Activated CD8-positive, alpha-beta memory T cell treated with anti-CD3 and anti-CD28 coated beads for 24 hours (primary cell): ENCODE measurements around the gene EXT2.

Experiments
- DNase-seq: peaks from one replicate; pipeline ENCODE4 v3.0.0-alpha.2; 2020

Gene EXT2

DNA sequence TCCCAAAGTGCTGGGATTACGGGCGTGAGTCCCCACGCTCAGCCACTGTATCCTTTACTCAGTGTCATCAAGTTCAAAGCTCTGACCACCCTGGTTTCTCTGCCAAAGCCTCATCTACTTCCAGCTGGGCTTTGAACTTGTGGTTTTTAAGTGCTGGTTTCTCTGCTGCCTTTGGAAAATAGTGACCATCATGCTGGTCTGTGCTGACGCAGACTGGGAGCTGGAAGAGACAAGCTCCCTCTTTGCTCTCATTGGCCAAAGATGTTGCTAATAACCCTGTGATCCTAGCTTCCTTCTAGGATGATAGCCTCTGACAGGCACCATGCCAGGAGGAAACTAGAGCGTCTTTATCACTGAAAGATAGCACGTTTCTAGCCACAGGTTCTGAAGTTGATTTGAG, 152.0 kb downstream of the EXT2 start:
- DNase-seq: no peak

- no peak for DNase-seq
These were observed 152.6 kb downstream of the EXT2 start for GRCh38 chr11:44248109-44248508.

DNA sequence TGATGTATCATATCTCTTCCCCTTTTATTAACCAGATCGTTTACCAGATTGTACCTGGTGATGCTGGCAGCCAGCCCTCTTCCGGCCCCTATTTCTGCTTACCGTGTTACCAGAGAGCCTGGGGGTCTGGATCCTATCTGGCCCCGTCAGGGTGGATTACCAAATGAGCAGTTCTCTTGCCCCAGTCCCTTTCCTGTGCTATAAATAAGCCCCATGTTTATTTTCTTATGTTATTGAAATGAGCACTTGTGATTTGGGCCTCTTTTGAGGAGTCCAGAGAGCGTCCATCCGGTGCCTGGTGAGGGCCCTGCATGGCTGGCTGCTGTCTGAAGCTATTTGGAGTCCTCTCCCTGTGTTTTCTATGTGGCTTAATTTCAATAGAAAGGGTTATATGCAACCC, 154.9 kb downstream of the EXT2 start:
- no peak for DNase-seq

GRCh38 chr11:44252999-44253602, 157.6 kb downstream of the EXT2 start:
- DNase-seq: no peak

DNA sequence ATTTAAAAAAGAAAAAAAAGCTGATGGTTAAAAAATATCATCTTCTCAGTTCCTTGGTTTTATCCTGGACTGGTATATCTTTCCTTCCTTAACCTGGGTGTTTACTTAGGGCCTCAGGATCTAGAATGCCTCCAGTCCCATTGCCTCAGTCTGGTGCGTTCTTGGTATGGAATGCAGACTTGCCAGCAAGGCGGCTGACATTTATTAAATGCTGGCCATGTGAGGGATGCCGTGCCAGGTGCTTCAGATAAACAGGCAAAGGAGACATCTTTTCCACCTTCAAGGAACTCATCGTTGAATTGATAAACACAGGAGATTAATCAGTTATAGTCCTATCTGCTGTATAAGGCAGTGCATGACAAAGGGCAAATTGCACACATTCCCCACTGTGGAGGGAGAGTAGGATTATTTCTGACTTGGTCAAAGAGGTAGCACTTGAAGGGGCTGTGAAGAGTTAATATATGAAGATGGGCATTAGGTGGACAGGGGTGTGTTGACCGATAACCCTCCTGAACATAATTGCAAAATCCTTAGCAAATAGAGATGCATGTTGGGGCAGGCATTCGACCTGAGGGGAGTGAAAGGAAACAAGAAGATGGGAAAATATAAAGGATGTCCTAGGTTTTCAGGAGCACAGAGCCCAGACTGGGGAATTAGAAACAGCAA, 160.1 kb downstream of the EXT2 start:
- no peak for DNase-seq

- DNase-seq: no peak
These were observed 161.3 kb downstream of the EXT2 start for GRCh38 chr11:44256673-44257291.

DNA sequence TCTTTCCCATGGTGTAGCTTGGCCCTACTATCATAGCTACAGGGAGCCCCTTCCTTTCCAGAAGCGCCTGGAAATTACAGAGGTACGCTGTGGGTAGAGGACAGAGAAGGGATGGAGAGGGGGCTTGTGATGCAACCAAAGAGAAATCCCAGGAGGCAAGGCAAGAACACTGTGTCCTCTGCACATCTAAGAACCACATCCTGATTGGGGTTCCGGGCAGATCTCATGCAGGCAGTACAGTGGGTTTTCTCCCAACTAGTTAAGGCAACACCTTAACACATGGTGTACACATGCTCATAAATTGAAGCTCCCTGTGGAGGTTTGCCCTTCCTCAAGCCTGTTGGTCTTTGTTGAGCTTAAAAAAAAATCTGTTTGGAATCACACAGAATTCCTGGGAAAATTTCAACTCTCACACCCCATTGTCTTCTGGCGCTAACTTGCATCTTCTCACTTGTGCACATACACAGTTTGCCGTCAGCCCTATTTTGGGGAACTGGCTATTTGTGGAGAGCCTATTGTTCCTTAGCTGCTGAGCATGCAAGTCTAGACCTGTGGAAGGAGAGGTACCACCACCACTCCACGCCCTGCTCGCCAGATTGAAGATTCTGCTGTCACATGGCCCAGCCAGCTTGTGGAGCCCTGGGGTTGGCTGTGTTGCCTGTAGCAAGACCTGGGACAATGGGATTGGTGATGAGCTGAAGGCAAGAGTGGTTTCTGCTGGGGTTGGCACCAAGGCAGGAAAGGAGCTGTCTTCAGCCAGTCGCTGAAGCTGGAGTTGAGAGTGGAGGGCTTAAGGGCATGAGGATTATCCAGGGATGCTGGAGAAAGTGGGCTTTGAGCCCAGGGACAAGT, 162.1 kb downstream of the EXT2 start:
- no peak for DNase-seq

GRCh38 chr11:44258190-44258489, 162.7 kb downstream of the EXT2 start:
- DNase-seq: no peak

DNA sequence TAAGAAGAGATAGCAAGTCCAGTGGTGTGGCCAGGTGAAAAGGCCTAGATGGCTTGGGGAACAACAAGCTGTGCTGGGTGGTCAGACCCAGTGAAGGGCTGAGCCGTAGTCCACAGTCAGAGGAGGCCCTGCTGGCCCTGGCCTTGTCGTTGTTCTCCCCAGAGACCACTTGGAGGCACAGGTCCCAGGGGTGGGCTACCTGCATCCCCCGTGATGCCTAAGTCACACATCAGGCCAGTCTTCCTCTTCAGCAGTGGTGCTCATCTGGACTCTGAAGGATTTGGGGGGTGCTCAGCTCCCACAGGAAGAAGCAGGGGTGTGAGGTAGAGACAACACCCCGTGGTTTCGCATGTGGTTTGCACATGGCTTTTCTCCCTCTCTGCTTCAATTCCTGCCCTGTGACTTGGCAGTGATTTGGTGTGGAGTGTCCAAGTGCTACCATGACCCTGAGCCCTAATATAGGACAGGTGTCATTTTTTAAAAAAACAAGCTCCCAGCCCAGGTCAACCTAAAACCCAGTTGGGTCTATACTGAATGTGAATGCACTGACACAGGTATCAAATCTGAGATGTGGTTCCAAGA, 163.5 kb downstream of the EXT2 start:
- no peak for DNase-seq

- no peak for DNase-seq
These were observed 164.6 kb downstream of the EXT2 start for GRCh38 chr11:44260081-44260480.

- no peak for DNase-seq
These were observed 166.5 kb downstream of the EXT2 start for GRCh38 chr11:44261800-44262591.

DNA sequence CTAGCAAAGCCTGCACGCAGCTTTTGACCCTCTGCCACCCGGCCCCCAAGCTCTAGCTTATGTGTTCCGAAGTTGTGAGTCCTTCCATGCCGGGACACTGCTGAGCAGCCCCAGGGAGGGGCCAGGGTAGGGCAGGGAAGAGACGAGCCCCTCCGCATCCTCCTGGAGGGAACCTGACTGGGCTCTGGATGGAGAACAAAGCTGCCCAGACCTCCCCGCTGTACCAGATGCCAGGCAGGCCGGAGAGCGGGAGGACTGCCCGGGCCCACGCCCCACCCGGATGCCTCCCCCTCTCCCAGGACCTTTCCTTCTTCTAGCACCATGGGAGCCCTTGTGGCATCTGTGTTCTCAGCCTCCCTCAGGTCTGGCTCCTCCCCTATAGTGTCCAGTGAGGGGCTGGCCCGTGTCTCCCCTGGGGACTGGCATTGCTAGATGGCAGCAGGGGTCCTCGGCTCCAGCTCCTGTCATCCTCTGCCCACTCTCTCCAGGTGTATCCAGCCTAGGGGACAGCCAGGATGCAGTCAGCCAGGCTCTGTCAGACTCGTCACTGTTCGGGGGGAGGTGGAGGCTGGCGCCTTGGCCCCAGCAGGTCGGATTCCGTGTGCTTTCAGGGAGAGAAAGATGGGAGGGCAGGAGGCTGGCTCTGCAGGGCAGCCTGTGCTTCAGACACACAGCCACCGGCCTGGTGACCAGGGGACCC, 168.4 kb downstream of the EXT2 start:
- peak; percentile 40 for DNase-seq

- DNase-seq: no peak
These were observed 168.9 kb downstream of the EXT2 start for GRCh38 chr11:44264438-44264749.

- DNase-seq: peak; percentile 30
These were observed 169.3 kb downstream of the EXT2 start for GRCh38 chr11:44264761-44265160.

- DNase-seq: peak; percentile 32
These were observed 170.7 kb downstream of the EXT2 start for GRCh38 chr11:44266056-44266780.

- no peak for DNase-seq
These were observed 171.7 kb downstream of the EXT2 start for GRCh38 chr11:44267006-44267749.

GRCh38 chr11:44267750-44268613, 172.5 kb downstream of the EXT2 start:
- DNase-seq: no peak

- DNase-seq: no peak
These were observed 173.2 kb downstream of the EXT2 start for GRCh38 chr11:44268614-44269080.
